HepG2 (cell line): ENCODE data around the gene U2AF1L4. TPM values are rescaled to one million over a fixed set of nuclear protein-coding genes. Genes with fewer than 3 reads are reported as not detected.

ENCODE experiments used
- CBX1 ChIP-seq: IDR thresholded peaks from one replicate; pipeline ENCODE4 v1.6.1; 2016; ENCODE audit warnings: antibody characterized with exemption, low read depth
- FOSL2 ChIP-seq: sonication (generic); formaldehyde crosslinking; IDR thresholded peaks from 2 replicates; pipeline ENCODE4 v1.4.0; 2020; ENCODE audit warnings: missing genetic modification reagents
- GATA4 ChIP-seq: sonication (generic); IDR thresholded peaks from 2 replicates; pipeline ENCODE4 v1.6.1; 2016; ENCODE audit warnings: antibody characterized with exemption, low read depth, borderline replicate concordance
- GLI4 ChIP-seq: sonication (generic); formaldehyde crosslinking; IDR thresholded peaks from 2 replicates; pipeline ENCODE4 v1.5.1; 2020; ENCODE audit warnings: missing genetic modification reagents, mild to moderate bottlenecking, moderate library complexity, borderline replicate concordance
- NR2F6 ChIP-seq, 2 experiments: IDR thresholded peaks; 2 replicates each; pipeline ENCODE4 v1.6.1; 2016; ENCODE audit warnings: antibody characterized with exemption in 1 of 2, mild to moderate bottlenecking in 1 of 2
- POLR2G ChIP-seq: fragments of 200-400 bp; formaldehyde crosslinking; IDR thresholded peaks from 2 replicates; pipeline ENCODE4 v1.6.1; 2018; ENCODE audit warnings: mild to moderate bottlenecking, low read depth, low read length, moderate library complexity
- SUZ12 ChIP-seq: fragments of 150-350 bp; IDR thresholded peaks from 2 replicates; pipeline ENCODE4 v1.6.1; 2014; ENCODE audit warnings: low read depth, low read length
- ZBTB20 ChIP-seq: sonication (generic); formaldehyde crosslinking; IDR thresholded peaks from 2 replicates; pipeline ENCODE4 v1.8.1; 2023; ENCODE audit warnings: missing genetic modification reagents, low read depth, mild to moderate bottlenecking, borderline replicate concordance
- ZNF333 ChIP-seq: sonication (generic); formaldehyde crosslinking; IDR thresholded peaks from 2 replicates; pipeline ENCODE4 v1.4.0; 2020; ENCODE audit warnings: mild to moderate bottlenecking, missing genetic modification reagents, borderline replicate concordance
- ZNF441 ChIP-seq: sonication (generic); formaldehyde crosslinking; IDR thresholded peaks from 2 replicates; pipeline ENCODE4 v1.7.0; 2021; ENCODE audit warnings: missing genetic modification reagents, borderline replicate concordance
- ZNF552 ChIP-seq: sonication (generic); formaldehyde crosslinking; IDR thresholded peaks from 2 replicates; pipeline ENCODE4 v1.9.0; 2022; ENCODE audit warnings: missing genetic modification reagents, mild to moderate bottlenecking, borderline replicate concordance
- ZNF567 ChIP-seq: sonication (generic); formaldehyde crosslinking; IDR thresholded peaks from 2 replicates; pipeline ENCODE4 v1.8.1; 2023; ENCODE audit warnings: mild to moderate bottlenecking, missing genetic modification reagents, borderline replicate concordance
- ZNF614 ChIP-seq: IDR thresholded peaks from 2 replicates; pipeline ENCODE4 v1.6.1; 2018; ENCODE audit warnings: missing biosample characterization, missing genetic modification reagents, inconsistent platforms, borderline replicate concordance
- ZNF619 ChIP-seq: sonication (generic); formaldehyde crosslinking; IDR thresholded peaks from 2 replicates; pipeline ENCODE4 v1.4.0; 2020; ENCODE audit warnings: mild to moderate bottlenecking, missing genetic modification reagents
- polyA plus RNA-seq, 8 experiments: library from polyadenylated mRNA; depleted of rRNA in 3 of 8; stranded (reverse) in 7 of 8; unstranded in 1 of 8; fragments of >200 nt; fragmentation: Illumina TruSeq in 4 of 8; extraction: Trizol in 4 of 8; gene quantifications; 2 replicates each; pipeline versions ENCODE4 v1.2.1 to v1.2.3, GENCODE V29; 2011 to 2016; ENCODE audit warnings: low read depth in 4 of 8, missing spikeins in 1 of 8, mixed read lengths in 1 of 8; ENCODE audit not compliant: insufficient read depth in 1 of 8
- total RNA-seq, 5 experiments: library from RNA; depleted of rRNA; stranded (reverse); fragments of >200 nt; fragmentation: Illumina TruSeq; extraction: Trizol; gene quantifications; 2 replicates each; pipeline ENCODE4 v1.2.3, GENCODE V29; 2016; ENCODE audit warnings: low read depth in 1 of 5
- TF ChIP-seq, protein P1 (sequence below): IDR thresholded peaks from 2 replicates; pipeline ENCODE4 v1.4.0; 2020; ENCODE audit warnings: mild to moderate bottlenecking, missing genetic modification reagents
- TF ChIP-seq, protein P2 (sequence below): IDR thresholded peaks from 2 replicates; pipeline ENCODE4 v1.6.1; 2016; ENCODE audit warnings: missing compliant biosample characterization, missing genetic modification reagents, borderline replicate concordance
- TF ChIP-seq, protein P3 (sequence below): IDR thresholded peaks from 2 replicates; pipeline ENCODE4 v1.6.1; 2012; ENCODE audit warnings: low read length, improper control_type of control experiment
- TF ChIP-seq, protein P4 (sequence below): sonication (generic); formaldehyde crosslinking; IDR thresholded peaks from 2 replicates; pipeline ENCODE4 v1.8.1; 2023; ENCODE audit warnings: mild to moderate bottlenecking, inconsistent platforms, moderate library complexity, missing genetic modification reagents, borderline replicate concordance

Gene U2AF1L4
- total and polyA plus RNA-seq, 2 of the 13 experiments (the other 11 are each of a cell fraction or from before 2014, with no cell fraction given), result 7.9 to 15.4 TPM

DNA sequence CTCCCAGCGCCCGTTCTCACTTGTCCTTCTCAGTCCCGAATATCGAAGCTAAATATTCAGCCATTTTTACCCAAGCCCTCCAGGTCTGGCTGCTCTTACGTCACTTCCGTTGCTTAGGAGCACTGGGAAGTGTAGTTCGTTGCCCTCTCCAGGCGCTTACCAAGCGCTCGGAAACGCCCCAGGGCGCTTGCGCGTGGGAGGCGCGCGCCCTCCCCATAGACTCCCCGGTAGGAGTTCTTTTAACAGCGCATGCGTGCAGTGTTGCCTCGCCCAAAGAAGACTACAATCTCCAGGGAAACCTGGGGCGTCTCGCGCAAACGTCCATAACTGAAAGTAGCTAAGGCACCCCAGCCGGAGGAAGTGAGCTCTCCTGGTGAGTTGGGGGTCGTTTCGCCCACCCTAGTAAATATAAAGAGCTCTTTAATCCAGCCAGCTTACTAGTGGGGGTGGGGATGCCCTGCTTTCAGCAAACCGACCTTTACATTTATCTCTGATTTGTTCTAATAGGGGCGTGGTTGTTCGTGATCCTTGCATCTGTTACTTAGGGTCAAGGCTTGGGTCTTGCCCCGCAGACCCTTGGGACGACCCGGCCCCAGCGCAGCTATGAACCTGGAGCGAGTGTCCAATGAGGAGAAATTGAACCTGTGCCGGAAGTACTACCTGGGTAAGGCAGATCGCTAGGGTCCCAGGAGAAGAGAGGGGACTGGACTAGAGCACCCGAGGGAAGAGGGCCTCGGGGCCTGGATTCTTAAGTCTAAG is at the start of gene U2AF1L4, which contains the start of gene PSENEN (continued):
- TF ChIP-seq, protein P1, sequence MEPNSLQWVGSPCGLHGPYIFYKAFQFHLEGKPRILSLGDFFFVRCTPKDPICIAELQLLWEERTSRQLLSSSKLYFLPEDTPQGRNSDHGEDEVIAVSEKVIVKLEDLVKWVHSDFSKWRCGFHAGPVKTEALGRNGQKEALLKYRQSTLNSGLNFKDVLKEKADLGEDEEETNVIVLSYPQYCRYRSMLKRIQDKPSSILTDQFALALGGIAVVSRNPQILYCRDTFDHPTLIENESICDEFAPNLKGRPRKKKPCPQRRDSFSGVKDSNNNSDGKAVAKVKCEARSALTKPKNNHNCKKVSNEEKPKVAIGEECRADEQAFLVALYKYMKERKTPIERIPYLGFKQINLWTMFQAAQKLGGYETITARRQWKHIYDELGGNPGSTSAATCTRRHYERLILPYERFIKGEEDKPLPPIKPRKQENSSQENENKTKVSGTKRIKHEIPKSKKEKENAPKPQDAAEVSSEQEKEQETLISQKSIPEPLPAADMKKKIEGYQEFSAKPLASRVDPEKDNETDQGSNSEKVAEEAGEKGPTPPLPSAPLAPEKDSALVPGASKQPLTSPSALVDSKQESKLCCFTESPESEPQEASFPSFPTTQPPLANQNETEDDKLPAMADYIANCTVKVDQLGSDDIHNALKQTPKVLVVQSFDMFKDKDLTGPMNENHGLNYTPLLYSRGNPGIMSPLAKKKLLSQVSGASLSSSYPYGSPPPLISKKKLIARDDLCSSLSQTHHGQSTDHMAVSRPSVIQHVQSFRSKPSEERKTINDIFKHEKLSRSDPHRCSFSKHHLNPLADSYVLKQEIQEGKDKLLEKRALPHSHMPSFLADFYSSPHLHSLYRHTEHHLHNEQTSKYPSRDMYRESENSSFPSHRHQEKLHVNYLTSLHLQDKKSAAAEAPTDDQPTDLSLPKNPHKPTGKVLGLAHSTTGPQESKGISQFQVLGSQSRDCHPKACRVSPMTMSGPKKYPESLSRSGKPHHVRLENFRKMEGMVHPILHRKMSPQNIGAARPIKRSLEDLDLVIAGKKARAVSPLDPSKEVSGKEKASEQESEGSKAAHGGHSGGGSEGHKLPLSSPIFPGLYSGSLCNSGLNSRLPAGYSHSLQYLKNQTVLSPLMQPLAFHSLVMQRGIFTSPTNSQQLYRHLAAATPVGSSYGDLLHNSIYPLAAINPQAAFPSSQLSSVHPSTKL (CRISPR knock-in tag), result no peak
- peak; percentile 70 for TF ChIP-seq POLR2G
- TF ChIP-seq ZNF619 (CRISPR knock-in tag), result no peak
- TF ChIP-seq CBX1, result no peak
- peak; percentile 58 for TF ChIP-seq SUZ12
- TF ChIP-seq GLI4 (CRISPR knock-in tag), result no peak
- TF ChIP-seq ZNF567, result no peak
- no peak for TF ChIP-seq ZNF552 (CRISPR knock-in tag)
- TF ChIP-seq FOSL2 (CRISPR knock-in tag), result no peak
- TF ChIP-seq, protein P2, sequence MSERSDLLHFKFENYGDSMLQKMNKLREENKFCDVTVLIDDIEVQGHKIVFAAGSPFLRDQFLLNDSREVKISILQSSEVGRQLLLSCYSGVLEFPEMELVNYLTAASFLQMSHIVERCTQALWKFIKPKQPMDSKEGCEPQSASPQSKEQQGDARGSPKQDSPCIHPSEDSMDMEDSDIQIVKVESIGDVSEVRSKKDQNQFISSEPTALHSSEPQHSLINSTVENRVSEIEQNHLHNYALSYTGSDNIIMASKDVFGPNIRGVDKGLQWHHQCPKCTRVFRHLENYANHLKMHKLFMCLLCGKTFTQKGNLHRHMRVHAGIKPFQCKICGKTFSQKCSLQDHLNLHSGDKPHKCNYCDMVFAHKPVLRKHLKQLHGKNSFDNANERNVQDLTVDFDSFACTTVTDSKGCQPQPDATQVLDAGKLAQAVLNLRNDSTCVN (CRISPR knock-in tag), result no peak
- TF ChIP-seq ZBTB20, result no peak
- no peak for TF ChIP-seq NR2F6 (IDR thresholded peaks at IDR 0.05)
- TF ChIP-seq NR2F6 (CRISPR knock-in tag; IDR thresholded peaks at IDR 0.05), result no peak
- no peak for TF ChIP-seq ZNF333 (CRISPR knock-in tag)
- TF ChIP-seq, protein P3, sequence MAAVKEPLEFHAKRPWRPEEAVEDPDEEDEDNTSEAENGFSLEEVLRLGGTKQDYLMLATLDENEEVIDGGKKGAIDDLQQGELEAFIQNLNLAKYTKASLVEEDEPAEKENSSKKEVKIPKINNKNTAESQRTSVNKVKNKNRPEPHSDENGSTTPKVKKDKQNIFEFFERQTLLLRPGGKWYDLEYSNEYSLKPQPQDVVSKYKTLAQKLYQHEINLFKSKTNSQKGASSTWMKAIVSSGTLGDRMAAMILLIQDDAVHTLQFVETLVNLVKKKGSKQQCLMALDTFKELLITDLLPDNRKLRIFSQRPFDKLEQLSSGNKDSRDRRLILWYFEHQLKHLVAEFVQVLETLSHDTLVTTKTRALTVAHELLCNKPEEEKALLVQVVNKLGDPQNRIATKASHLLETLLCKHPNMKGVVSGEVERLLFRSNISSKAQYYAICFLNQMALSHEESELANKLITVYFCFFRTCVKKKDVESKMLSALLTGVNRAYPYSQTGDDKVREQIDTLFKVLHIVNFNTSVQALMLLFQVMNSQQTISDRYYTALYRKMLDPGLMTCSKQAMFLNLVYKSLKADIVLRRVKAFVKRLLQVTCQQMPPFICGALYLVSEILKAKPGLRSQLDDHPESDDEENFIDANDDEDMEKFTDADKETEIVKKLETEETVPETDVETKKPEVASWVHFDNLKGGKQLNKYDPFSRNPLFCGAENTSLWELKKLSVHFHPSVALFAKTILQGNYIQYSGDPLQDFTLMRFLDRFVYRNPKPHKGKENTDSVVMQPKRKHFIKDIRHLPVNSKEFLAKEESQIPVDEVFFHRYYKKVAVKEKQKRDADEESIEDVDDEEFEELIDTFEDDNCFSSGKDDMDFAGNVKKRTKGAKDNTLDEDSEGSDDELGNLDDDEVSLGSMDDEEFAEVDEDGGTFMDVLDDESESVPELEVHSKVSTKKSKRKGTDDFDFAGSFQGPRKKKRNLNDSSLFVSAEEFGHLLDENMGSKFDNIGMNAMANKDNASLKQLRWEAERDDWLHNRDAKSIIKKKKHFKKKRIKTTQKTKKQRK, result no peak
- TF ChIP-seq ZNF614, result no peak
- TF ChIP-seq, protein P4, sequence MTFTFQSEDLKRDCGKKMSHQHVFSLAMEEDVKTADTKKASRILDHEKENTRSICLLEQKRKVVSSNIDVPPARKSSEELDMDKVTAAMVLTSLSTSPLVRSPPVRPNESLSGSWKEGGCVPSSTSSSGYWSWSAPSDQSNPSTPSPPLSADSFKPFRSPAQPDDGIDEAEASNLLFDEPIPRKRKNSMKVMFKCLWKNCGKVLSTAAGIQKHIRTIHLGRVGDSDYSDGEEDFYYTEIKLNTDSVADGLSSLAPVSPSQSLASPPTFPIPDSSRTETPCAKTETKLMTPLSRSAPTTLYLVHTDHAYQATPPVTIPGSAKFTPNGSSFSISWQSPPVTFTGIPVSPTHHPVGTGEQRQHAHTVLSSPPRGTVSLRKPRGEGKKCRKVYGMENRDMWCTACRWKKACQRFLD (CRISPR knock-in tag), result no peak
- TF ChIP-seq GATA4, result no peak
- no peak for TF ChIP-seq ZNF441 (CRISPR knock-in tag)
